GM19035 (cell line): ENCODE data around the gene VCAN.

ENCODE experiments used
- ATAC-seq: cut with Tn5 transposase; IDR thresholded peaks from one replicate; pipeline ENCODE4 v1.9.1; 2021; ENCODE audit not compliant: unreplicated experiment

The VCAN gene

DNA sequence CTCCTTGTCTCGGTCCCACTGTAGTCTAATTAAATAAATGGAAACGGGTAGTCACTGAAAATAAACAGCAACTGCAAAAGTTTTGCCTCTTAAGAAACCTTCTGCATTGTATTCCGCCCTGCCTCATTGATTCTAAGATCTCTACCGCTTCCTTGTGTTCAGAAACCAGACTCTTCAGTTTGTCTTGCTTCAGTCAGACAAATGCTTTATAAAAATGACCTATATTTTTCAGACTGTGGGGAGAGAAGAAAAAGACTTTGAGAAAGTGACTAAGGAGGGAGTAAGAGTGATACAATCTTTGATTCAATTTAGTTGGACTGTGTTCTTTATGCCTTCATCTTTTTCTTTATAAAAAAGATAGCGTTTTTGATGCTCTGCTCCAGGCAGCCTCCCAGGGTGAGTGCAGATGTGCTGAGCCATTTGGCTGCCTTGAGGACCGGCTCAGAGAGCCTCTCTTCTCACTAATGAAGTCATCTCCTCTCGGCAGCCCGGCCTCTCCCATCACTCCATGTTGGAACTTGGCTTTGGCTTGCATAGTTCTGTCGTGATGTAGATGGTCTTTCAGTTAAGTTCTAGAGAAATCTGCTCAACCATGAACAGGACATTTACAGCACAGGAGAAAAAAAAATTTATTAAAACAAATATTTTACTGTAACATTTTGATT, 4.0 kb upstream of the VCAN start:
- ATAC-seq = no peak

DNA sequence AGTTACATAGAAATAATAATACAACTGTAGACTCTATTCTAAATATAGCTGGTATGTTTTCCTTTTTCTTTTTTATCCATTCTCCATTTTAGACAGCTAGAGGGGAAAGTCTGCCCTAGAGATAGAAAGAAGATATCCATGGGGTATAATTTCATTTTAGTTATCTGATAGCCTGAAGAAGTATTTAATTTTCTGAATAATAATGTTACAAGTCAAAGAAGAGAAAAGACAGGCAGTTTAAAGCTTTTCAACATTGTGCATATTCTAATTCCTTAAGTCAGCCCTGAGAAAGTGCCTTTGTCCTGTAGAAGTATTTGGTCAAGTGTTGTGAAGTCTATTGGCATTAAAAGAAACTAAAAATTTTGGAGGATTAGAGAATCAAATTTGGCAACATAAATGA, 2.5 kb upstream of the VCAN start:
- ATAC-seq = no peak

DNA sequence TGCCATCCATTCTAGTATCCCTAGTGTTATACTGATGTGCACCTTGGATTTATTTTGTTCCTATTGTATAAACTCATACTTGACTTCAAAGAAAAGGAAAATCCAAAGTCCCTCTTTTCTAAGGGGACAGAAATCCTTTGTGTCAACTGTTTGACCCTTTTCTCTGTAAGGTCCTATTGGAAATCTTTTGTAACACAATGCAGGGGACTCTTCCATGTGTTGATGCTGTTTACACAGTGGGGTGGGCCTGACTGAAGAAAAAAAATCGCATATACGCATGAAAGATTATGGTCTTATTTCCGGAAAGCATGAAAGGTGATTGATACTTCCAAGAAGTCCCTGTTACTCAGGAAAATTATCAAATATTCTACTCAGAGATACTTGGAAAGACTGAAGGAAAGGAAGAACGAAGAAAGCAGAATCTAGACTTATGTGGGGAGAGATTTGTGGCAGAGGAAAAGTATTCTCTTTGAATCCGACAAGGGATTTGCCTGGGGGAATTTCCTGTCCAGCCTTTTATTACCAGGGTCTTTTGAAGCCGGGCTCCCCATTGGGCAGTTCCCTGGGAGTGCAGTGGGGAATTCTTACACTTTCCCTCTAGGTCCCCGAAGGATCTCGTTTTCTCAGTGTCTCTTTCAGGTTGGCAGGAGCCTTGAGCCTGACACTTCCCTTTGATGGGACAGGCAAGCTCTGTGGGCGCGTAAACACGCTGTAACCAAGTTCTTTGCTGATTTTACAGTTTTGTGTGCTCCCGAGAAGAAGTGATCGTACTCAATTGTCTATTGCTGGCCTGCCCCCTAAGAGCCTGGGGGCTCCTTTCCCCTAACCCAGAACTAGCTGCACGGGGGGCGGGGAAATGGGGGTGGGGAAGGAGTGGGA, 779 bp upstream of the VCAN start:
- ATAC-seq = no peak

DNA sequence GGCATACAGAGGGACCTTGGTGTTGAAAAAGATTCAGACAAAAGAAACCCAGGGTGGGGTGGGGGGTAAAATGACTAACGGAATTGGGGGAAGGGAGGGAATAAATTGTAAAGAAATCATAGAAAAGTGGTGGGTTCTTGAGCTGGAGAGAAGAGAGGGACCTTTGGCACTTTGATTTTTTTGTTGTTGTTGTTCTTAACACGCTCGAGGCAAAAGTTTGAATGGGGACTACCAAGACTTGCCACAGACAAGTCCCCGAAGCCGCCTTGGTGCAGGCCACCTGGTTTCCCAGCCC, 616 bp downstream of the VCAN start:
- ATAC-seq = no peak

DNA sequence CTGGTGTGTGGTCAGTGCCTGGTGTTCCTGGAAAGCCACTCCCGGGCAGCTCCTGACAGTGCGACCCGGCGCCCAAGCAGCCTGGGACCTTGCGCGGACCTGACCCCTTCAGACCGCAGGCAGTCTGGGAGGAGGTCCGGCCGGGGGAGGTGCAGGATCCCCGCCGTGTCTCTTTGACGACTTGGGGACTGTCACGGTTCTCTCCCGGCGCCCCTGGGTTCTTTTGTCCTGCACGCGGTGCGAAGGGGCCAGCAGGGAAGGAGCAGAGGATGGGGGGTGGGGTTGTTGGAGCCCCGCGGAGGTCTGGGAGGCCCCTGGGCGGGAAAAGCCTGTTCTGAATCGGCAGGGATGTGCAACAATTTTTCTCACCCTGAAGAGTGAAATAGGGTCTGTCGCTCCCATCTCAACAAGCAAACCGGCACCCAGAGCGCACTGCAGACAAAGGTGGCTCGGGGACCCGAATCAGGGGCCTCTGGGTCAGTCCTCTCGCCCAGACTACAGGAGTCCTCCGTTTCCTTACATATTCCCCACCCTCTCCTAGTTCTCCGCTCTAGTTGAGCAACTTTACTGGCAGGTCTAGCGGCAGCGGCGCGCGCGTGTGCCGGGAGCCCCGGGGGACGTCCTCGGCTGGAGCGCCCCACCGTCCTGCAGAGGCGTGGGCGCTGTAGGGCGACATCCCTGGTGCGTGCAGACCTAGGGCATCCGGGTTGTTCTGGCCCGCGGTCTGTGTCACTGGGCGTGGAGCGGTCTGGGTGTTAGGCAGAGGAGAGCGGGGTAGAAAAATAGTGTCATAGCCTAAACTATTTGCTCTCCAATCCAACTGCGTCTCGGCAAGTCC, 1.2 kb downstream of the VCAN start:
- ATAC-seq = peak; percentile 36

DNA sequence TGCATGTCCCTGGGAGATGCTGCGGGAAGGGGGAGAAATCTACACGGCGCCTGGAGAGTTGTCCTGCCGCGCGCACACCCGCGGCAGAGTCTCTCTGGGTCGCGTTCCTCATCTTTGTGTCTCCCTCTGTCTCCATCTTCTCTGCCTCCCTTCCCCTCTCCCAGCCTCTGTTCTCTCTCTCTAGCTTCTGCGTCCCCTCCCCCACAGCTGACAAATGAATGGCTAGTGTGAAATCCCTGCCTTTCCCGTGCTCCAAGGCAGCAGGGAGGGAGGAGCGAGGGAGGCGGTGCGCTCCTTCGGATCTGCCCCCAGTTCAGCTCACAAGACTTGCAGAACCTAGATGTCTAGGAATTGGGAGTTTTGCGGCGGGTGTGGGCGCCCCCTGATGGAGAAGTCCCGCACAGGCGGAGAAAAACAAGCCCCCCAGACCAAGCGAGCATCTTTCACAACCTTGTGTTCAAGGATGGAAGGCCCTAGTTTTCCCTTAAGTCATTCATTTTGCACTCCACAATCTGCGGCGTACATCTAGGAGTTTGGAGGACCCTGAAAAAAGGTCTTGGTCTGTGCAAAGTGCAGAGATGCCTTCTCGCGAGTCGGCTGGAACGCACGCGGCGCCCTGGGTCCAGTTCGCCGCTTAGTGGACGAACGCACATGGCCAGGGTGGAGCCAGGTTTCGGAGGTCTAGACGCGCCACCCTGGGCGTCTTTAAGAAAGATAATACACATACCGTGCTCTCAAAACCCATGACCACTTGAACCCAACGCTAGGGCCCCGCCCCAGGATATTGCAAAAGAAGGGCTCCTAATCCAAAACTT, 2.0 kb downstream of the VCAN start:
- ATAC-seq = peak; percentile 62

- peak; percentile 41 for ATAC-seq
Measured at GRCh38 chr5:83474161-83474796, 2.7 kb downstream of the VCAN start.

GRCh38 chr5:83474991-83475390, 3.4 kb downstream of the VCAN start:
- no peak for ATAC-seq

- ATAC-seq = no peak
Measured at GRCh38 chr5:83475391-83475863, 3.9 kb downstream of the VCAN start.

DNA sequence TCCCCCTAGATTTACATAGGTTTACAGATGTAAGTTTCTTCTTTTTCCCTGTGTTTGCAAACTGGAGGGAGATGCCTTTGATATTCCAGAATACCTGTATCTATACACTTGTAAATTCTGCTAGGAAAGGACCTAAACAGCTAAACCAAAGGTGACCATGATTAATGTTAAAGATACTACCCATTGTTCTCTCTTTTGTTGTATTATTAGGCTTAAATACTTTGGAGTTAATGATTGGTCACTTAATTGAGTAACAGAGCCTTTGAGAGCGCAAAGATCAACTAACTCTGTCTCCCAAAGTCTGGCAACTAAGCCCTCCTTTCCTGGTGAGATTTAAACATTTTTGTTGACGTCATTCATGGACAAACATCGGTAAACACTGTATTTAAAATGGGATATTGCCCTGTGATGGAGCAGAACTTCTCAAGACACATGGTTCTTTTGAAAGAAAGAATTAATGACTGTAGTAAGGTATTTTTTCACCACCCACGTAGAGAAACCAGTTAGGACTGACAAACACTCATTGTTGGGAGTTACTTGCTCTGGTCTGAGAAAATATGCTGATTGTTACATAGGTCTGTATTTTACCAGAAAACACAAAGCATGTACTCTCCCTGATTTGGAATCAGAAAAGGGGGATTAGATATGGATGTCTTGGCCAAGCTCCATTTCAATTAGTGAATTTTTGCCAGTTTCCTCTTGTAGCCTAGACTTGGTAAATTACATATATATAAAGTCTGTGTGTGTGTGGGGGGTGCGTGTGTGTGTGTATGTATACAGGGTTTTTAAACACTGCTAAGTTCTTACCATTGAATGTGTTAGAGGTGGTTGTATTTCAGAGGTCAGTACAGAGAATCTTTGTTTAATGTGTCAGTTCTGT, 4.6 kb downstream of the VCAN start:
- no peak for ATAC-seq

DNA sequence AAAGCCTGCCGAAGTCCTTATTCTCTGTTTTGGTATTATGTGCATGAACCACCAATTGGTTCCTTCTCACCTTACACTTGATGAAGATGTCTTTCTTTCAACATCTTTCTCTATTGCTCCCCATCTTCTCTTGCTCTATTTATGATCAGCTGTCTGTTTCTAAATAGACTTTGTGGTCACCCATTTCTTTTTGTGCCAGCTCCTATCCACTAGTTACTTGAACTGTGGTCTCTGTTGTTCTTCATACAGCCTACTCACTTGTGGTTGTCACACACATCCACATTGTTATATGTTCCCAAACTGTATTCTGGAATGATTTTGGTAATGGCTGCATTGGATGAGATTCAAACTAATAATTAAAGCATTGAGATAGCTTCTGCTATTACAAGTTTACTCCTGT, 11.4 kb downstream of the VCAN start:
- no peak for ATAC-seq

GRCh38 chr5:83484294-83484693, 12.8 kb downstream of the VCAN start:
- ATAC-seq = no peak

GRCh38 chr5:83485842-83486241, 14.3 kb downstream of the VCAN start:
- ATAC-seq = no peak

- no peak for ATAC-seq
Measured at GRCh38 chr5:83487155-83487554, 15.6 kb downstream of the VCAN start.

- no peak for ATAC-seq
Measured at GRCh38 chr5:83488271-83488670, 16.7 kb downstream of the VCAN start.

DNA sequence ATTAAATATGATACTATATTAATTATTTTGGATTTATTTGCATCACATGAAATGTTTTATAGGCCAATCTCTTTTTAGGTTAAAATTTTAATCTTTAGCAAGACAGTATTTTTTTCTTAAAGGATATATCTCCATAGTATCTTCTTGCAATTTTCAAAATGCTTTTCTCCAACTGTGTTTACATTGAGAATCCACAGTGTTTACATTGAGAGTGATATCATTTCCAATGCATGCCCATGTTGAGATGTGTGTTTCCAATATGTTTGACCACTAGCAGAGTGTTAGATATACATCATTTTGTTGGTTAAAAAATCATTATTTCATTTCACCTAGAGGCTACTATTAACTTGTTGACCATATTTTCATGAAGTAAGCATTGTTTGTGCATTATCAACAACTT, 17.3 kb downstream of the VCAN start:
- no peak for ATAC-seq

DNA sequence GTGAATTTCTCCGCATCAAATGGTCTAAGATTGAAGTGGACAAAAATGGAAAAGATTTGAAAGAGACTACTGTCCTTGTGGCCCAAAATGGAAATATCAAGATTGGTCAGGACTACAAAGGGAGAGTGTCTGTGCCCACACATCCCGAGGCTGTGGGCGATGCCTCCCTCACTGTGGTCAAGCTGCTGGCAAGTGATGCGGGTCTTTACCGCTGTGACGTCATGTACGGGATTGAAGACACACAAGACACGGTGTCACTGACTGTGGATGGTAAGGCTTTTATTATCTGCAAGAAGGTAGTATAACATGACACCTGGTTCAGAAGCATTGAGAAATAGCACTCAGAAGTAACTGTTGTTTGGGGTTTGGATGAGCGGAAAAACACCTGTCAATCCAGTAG, 18.7 kb downstream of the VCAN start:
- no peak for ATAC-seq

GRCh38 chr5:83492331-83492730, 20.8 kb downstream of the VCAN start:
- ATAC-seq = no peak

DNA sequence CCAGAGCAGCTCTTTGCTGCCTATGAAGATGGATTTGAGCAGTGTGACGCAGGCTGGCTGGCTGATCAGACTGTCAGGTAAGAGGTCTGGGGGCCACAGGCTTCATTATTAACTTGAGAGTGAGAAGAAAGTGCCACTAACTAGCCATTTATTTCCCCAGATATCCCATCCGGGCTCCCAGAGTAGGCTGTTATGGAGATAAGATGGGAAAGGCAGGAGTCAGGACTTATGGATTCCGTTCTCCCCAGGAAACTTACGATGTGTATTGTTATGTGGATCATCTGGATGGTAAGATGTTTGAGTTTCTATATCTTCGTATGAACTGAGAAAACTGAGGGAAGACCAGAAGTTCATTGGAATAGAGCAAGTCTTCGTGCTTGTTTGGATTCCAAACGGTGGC, 22.1 kb downstream of the VCAN start:
- ATAC-seq = no peak
